GM23338 (cell line): ENCODE measurements around the gene PLEKHG4. TPM values are rescaled to one million over a fixed set of nuclear protein-coding genes. Genes with fewer than 3 reads are reported as not detected.

Source experiments
- ATAC-seq: fragments of 200-7000 bp; cut with Tn5 transposase; 3 replicates; pipeline ENCODE4 v1.9.1; 2020
- DNase-seq: peaks from one replicate; pipeline ENCODE4 v3.0.0-alpha.2; 2015; ENCODE audit warnings: low spot score
- H2AFZ ChIP-seq: fragments of 200-600 bp; sonication (generic); 2 replicates; pipeline ENCODE4 v1.8.0; 2016; ENCODE audit warnings: antibody characterized with exemption, mild to moderate bottlenecking, moderate library complexity
- H3F3A ChIP-seq: fragments of 200-600 bp; sonication (generic); replicated peaks from 2 replicates; pipeline ENCODE4 v1.8.0; 2017; ENCODE audit warnings: antibody characterized with exemption, mixed run types, low read depth
- H3K27ac ChIP-seq: fragments of 200-600 bp; sonication (generic); 2 replicates; pipeline ENCODE4 v1.6.1; 2016; ENCODE audit warnings: low read depth
- H3K27me3 ChIP-seq: fragments of 200-600 bp; sonication (generic); 2 replicates; pipeline ENCODE4 v1.8.0; 2016; ENCODE audit warnings: mild to moderate bottlenecking, mixed run types, moderate library complexity; ENCODE audit not compliant: insufficient read depth
- H3K36me3 ChIP-seq: fragments of 200-600 bp; sonication (generic); 2 replicates; pipeline ENCODE4 v1.8.0; 2016; ENCODE audit warnings: mild to moderate bottlenecking; ENCODE audit not compliant: insufficient read depth
- H3K4me1 ChIP-seq: fragments of 200-600 bp; sonication (generic); 2 replicates; pipeline ENCODE4 v1.8.0; 2016; ENCODE audit warnings: mild to moderate bottlenecking, moderate library complexity; ENCODE audit not compliant: insufficient read depth
- H3K4me2 ChIP-seq: fragments of 200-600 bp; sonication (generic); 2 replicates; pipeline ENCODE4 v1.7.1; 2017; ENCODE audit warnings: mixed run types
- H3K4me3 ChIP-seq: fragments of 200-600 bp; sonication (generic); 2 replicates; pipeline ENCODE4 v1.6.1; 2016; ENCODE audit warnings: mixed run types
- H3K79me2 ChIP-seq: fragments of 200-600 bp; sonication (generic); replicated peaks from 2 replicates; pipeline ENCODE4 v1.8.0; 2017; ENCODE audit warnings: mild to moderate bottlenecking; ENCODE audit not compliant: insufficient read depth
- H3K9me2 ChIP-seq: fragments of 200-600 bp; sonication (generic); 2 replicates; pipeline ENCODE4 v1.8.0; 2017; ENCODE audit not compliant: insufficient read depth
- H4K20me1 ChIP-seq: fragments of 200-600 bp; sonication (generic); replicated peaks from 2 replicates; pipeline ENCODE4 v1.8.0; 2017; ENCODE audit warnings: mild to moderate bottlenecking; ENCODE audit not compliant: insufficient read depth
- H3K27ac Mint-ChIP-seq: 2 replicates; pipeline ENCODE4 v1.8.0; 2020; ENCODE audit warnings: inconsistent platforms, mild to moderate bottlenecking, moderate library complexity, mixed read lengths
- H3K27me3 Mint-ChIP-seq: 3 replicates; pipeline ENCODE4 v1.8.0; 2022; ENCODE audit warnings: low read depth, mild to moderate bottlenecking, moderate library complexity, mixed read lengths, inconsistent platforms; ENCODE audit not compliant: insufficient read depth, poor library complexity
- H3K36me3 Mint-ChIP-seq: 3 replicates; pipeline ENCODE4 v1.8.0; 2021; ENCODE audit warnings: low read depth, mild to moderate bottlenecking, inconsistent platforms, moderate library complexity, mixed read lengths
- H3K4me1 Mint-ChIP-seq: 3 replicates; pipeline ENCODE4 v1.8.0; 2020; ENCODE audit warnings: mild to moderate bottlenecking, inconsistent platforms, mixed read lengths
- H3K4me3 Mint-ChIP-seq: 3 replicates; pipeline ENCODE4 v1.8.0; 2021; ENCODE audit warnings: moderate library complexity, mild to moderate bottlenecking, inconsistent platforms, mixed read lengths
- H3K9me3 Mint-ChIP-seq: 3 replicates; pipeline ENCODE4 v1.8.0; 2020; ENCODE audit warnings: moderate library complexity, mild to moderate bottlenecking, inconsistent platforms, mixed read lengths
- CREB1 ChIP-seq: fragments of 250-450 bp; sonication (Bioruptor Pico); IDR thresholded peaks from 2 replicates; pipeline ENCODE4 v1.5.0; 2020; ENCODE audit warnings: low read depth, mild to moderate bottlenecking, moderate library complexity
- EZH2 ChIP-seq: fragments of 200-600 bp; sonication (generic); IDR thresholded peaks from one replicate; pipeline ENCODE4 v1.8.0; 2017; ENCODE audit warnings: antibody characterized with exemption, mild to moderate bottlenecking, low read depth; ENCODE audit not compliant: unreplicated experiment
- EZH2phosphoT487 ChIP-seq: fragments of 200-600 bp; sonication (generic); IDR thresholded peaks from one replicate; pipeline ENCODE4 v1.8.1; 2018; ENCODE audit warnings: antibody characterized with exemption; ENCODE audit not compliant: unreplicated experiment
- JUNB ChIP-seq: IDR thresholded peaks from one replicate; pipeline ENCODE4 v1.6.1; 2016; ENCODE audit warnings: antibody characterized with exemption; ENCODE audit not compliant: unreplicated experiment
- NANOG ChIP-seq: IDR thresholded peaks from 2 replicates; pipeline ENCODE4 v1.6.1; 2016; ENCODE audit warnings: antibody characterized with exemption, borderline replicate concordance
- POLR2AphosphoS5 ChIP-seq: IDR thresholded peaks from 2 replicates; pipeline ENCODE4 v1.6.1; 2016; ENCODE audit warnings: antibody characterized with exemption, low read depth
- STAT1 ChIP-seq: IDR thresholded peaks from one replicate; pipeline ENCODE4 v1.6.1; 2016; ENCODE audit warnings: antibody characterized with exemption; ENCODE audit not compliant: unreplicated experiment
- ZNF114 ChIP-seq: fragments of 250-450 bp; sonication (Bioruptor Pico); IDR thresholded peaks from 2 replicates; pipeline ENCODE4 v1.5.0; 2020; ENCODE audit warnings: mild to moderate bottlenecking, moderate library complexity
- ZNF331 ChIP-seq: fragments of 250-450 bp; sonication (Bioruptor Pico); IDR thresholded peaks from 2 replicates; pipeline ENCODE4 v1.5.0; 2020; ENCODE audit warnings: low read depth, mild to moderate bottlenecking, moderate library complexity
- polyA plus RNA-seq: library from polyadenylated mRNA; unstranded; fragments of >200 nt; fragmentation: Nextera tagmentation; extraction: Ambion mirVana; gene quantifications from 2 replicates; pipeline ENCODE4 v1.2.1, GENCODE V29; 2016
- total RNA-seq: library from RNA; depleted of rRNA; stranded (reverse); fragments of >200 nt; shearing (Covaris generic); gene quantifications from 2 replicates; pipeline ENCODE4 v1.2.3, GENCODE V29; 2014
- TF ChIP-seq, protein P1 (sequence below), 2 experiments: fragments of 200-600 bp in 1 of 2; sonication (generic) in 1 of 2; conservative IDR thresholded peaks; 2 replicates each; pipeline versions ENCODE4 v1.5.1 to v1.6.1; 2016 to 2017; ENCODE audit warnings: antibody characterized with exemption in 2 of 2, low read depth in 2 of 2, mild to moderate bottlenecking in 2 of 2, moderate library complexity in 1 of 2
- TF ChIP-seq, protein P2 (sequence below): IDR thresholded peaks from 2 replicates; pipeline ENCODE4 v1.6.1; 2016; ENCODE audit warnings: antibody characterized with exemption
- TF ChIP-seq, protein P3 (sequence below): IDR thresholded peaks from one replicate; pipeline ENCODE4 v1.6.1; 2018; ENCODE audit warnings: antibody characterized with exemption; ENCODE audit not compliant: unreplicated experiment
- TF ChIP-seq, protein P4 (sequence below): fragments of 250-450 bp; sonication (Bioruptor Pico); IDR thresholded peaks from 2 replicates; pipeline ENCODE4 v1.5.0; 2020; ENCODE audit warnings: mild to moderate bottlenecking, moderate library complexity

The PLEKHG4 gene
- total and polyA plus RNA-seq, 2 experiments from 2014 or later, result 3.2 to 10.3 TPM

DNA sequence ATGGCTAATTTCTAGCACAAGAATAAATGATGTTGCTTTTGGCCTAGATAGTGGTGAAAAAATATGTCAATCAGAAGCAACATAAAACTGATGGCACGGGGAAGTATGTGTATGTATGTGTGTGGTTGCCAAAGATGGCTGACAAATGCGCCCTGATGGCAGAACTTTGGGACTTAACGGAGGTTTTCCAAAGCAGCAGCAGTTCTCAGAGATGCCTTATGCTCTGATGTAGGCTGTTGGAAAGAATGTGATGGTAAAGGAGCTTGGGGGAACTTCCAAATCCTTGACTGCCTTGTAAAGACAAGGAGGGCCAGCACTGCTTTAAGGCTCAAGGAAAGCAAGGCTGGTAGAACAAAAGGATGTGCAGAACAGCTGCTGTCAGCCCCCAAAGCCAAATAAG is 31.2 kb downstream of the PLEKHG4 start:
- H3K4me1 Mint-ChIP-seq, result no peaks in the 10 kb centered on the region; the same call in 2 of the 3 replicates
- Histone ChIP-seq H3K79me2 (no peaks in the 10 kb centered on the region), H2AFZ (no peak overlapping the region), H3K36me3 (no peaks in the 10 kb centered on the region), H3K4me2 (no peak overlapping the region), H4K20me1 (no peaks in the 10 kb centered on the region; the same call in 1 of the 2 replicates), H3K4me3 (no peak overlapping the region), H3K4me1 (no peaks in the 10 kb centered on the region), H3K27ac (no peak overlapping the region), H3K27me3 (no peaks in the 10 kb centered on the region), H3K9me2 (no peaks in the 10 kb centered on the region), H3F3A (no peaks in the 10 kb centered on the region)
- H3K27ac Mint-ChIP-seq, result no peak overlapping the region
- no peaks in the 10 kb centered on the region for H3K36me3 Mint-ChIP-seq
- ATAC-seq (no peak), DNase-seq (no peak)
- H3K4me3 Mint-ChIP-seq, result no peak overlapping the region
- TF ChIP-seq EZH2 (no peak), ZNF114 (CRISPR knock-in tag) (no peak), ZNF331 (no peak), JUNB (no peak), NANOG (no peak), POLR2AphosphoS5 (no peak), STAT1 (no peak), EZH2phosphoT487 (no peak), CREB1 (CRISPR knock-in tag) (no peak)
- TF ChIP-seq, protein P1, sequence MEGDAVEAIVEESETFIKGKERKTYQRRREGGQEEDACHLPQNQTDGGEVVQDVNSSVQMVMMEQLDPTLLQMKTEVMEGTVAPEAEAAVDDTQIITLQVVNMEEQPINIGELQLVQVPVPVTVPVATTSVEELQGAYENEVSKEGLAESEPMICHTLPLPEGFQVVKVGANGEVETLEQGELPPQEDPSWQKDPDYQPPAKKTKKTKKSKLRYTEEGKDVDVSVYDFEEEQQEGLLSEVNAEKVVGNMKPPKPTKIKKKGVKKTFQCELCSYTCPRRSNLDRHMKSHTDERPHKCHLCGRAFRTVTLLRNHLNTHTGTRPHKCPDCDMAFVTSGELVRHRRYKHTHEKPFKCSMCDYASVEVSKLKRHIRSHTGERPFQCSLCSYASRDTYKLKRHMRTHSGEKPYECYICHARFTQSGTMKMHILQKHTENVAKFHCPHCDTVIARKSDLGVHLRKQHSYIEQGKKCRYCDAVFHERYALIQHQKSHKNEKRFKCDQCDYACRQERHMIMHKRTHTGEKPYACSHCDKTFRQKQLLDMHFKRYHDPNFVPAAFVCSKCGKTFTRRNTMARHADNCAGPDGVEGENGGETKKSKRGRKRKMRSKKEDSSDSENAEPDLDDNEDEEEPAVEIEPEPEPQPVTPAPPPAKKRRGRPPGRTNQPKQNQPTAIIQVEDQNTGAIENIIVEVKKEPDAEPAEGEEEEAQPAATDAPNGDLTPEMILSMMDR (conservative IDR thresholded peaks at IDR 0.05; ENCODE audit: low read depth in 2 of 2), result no peak
- TF ChIP-seq, protein P2, sequence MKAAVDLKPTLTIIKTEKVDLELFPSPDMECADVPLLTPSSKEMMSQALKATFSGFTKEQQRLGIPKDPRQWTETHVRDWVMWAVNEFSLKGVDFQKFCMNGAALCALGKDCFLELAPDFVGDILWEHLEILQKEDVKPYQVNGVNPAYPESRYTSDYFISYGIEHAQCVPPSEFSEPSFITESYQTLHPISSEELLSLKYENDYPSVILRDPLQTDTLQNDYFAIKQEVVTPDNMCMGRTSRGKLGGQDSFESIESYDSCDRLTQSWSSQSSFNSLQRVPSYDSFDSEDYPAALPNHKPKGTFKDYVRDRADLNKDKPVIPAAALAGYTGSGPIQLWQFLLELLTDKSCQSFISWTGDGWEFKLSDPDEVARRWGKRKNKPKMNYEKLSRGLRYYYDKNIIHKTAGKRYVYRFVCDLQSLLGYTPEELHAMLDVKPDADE, result no peak
- TF ChIP-seq, protein P3, sequence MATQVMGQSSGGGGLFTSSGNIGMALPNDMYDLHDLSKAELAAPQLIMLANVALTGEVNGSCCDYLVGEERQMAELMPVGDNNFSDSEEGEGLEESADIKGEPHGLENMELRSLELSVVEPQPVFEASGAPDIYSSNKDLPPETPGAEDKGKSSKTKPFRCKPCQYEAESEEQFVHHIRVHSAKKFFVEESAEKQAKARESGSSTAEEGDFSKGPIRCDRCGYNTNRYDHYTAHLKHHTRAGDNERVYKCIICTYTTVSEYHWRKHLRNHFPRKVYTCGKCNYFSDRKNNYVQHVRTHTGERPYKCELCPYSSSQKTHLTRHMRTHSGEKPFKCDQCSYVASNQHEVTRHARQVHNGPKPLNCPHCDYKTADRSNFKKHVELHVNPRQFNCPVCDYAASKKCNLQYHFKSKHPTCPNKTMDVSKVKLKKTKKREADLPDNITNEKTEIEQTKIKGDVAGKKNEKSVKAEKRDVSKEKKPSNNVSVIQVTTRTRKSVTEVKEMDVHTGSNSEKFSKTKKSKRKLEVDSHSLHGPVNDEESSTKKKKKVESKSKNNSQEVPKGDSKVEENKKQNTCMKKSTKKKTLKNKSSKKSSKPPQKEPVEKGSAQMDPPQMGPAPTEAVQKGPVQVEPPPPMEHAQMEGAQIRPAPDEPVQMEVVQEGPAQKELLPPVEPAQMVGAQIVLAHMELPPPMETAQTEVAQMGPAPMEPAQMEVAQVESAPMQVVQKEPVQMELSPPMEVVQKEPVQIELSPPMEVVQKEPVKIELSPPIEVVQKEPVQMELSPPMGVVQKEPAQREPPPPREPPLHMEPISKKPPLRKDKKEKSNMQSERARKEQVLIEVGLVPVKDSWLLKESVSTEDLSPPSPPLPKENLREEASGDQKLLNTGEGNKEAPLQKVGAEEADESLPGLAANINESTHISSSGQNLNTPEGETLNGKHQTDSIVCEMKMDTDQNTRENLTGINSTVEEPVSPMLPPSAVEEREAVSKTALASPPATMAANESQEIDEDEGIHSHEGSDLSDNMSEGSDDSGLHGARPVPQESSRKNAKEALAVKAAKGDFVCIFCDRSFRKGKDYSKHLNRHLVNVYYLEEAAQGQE, result no peak
- TF ChIP-seq, protein P4, sequence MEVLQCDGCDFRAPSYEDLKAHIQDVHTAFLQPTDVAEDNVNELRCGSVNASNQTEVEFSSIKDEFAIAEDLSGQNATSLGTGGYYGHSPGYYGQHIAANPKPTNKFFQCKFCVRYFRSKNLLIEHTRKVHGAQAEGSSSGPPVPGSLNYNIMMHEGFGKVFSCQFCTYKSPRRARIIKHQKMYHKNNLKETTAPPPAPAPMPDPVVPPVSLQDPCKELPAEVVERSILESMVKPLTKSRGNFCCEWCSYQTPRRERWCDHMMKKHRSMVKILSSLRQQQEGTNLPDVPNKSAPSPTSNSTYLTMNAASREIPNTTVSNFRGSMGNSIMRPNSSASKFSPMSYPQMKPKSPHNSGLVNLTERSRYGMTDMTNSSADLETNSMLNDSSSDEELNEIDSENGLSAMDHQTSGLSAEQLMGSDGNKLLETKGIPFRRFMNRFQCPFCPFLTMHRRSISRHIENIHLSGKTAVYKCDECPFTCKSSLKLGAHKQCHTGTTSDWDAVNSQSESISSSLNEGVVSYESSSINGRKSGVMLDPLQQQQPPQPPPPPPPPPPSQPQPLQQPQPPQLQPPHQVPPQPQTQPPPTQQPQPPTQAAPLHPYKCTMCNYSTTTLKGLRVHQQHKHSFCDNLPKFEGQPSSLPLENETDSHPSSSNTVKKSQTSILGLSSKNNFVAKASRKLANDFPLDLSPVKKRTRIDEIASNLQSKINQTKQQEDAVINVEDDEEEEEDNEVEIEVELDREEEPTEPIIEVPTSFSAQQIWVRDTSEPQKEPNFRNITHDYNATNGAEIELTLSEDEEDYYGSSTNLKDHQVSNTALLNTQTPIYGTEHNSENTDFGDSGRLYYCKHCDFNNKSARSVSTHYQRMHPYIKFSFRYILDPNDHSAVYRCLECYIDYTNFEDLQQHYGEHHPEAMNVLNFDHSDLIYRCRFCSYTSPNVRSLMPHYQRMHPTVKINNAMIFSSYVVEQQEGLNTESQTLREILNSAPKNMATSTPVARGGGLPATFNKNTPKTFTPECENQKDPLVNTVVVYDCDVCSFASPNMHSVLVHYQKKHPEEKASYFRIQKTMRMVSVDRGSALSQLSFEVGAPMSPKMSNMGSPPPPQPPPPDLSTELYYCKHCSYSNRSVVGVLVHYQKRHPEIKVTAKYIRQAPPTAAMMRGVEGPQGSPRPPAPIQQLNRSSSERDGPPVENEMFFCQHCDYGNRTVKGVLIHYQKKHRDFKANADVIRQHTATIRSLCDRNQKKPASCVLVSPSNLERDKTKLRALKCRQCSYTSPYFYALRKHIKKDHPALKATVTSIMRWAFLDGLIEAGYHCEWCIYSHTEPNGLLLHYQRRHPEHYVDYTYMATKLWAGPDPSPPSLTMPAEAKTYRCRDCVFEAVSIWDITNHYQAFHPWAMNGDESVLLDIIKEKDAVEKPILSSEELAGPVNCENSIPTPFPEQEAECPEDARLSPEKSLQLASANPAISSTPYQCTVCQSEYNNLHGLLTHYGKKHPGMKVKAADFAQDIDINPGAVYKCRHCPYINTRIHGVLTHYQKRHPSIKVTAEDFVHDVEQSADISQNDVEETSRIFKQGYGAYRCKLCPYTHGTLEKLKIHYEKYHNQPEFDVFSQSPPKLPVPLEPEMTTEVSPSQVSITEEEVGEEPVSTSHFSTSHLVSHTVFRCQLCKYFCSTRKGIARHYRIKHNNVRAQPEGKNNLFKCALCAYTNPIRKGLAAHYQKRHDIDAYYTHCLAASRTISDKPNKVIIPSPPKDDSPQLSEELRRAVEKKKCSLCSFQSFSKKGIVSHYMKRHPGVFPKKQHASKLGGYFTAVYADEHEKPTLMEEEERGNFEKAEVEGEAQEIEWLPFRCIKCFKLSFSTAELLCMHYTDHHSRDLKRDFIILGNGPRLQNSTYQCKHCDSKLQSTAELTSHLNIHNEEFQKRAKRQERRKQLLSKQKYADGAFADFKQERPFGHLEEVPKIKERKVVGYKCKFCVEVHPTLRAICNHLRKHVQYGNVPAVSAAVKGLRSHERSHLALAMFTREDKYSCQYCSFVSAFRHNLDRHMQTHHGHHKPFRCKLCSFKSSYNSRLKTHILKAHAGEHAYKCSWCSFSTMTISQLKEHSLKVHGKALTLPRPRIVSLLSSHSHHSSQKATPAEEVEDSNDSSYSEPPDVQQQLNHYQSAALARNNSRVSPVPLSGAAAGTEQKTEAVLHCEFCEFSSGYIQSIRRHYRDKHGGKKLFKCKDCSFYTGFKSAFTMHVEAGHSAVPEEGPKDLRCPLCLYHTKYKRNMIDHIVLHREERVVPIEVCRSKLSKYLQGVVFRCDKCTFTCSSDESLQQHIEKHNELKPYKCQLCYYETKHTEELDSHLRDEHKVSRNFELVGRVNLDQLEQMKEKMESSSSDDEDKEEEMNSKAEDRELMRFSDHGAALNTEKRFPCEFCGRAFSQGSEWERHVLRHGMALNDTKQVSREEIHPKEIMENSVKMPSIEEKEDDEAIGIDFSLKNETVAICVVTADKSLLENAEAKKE (CRISPR knock-in tag), result no peak
- no peaks in the 10 kb centered on the region; the same call in 2 of the 3 replicates for H3K9me3 Mint-ChIP-seq
- no peaks in the 10 kb centered on the region for H3K27me3 Mint-ChIP-seq
